ENCODE data around the gene TGFBR3.

- TF ChIP-seq CTCF (IDR thresholded peaks at IDR 0.05) (no peak), EP300 (IDR thresholded peaks at IDR 0.05) (no peak), POLR2A (IDR thresholded peaks at IDR 0.05) (no peak), POLR2AphosphoS5 (IDR thresholded peaks at IDR 0.05) (no peak)
These were observed 82.0 kb downstream of the TGFBR3 start for GRCh38 chr1:91803847-91804545.
